ENCODE measurements around the gene HMOX2. TPM values are rescaled to one million over a fixed set of nuclear protein-coding genes. Genes with fewer than 3 reads are reported as not detected.
A peak's percentile ranks its signal among the peaks of the same experiment; 100 is the strongest.

The HMOX2 gene
- total RNA-seq, 4 donors from 2014 or later: 46.4 to 495 (median 55.7) TPM

GRCh38 chr16:4513086-4513860 lies 37.1 kb downstream of the HMOX2 start:
- no peak for DNase-seq

GRCh38 chr16:4513881-4514280 lies 37.7 kb downstream of the HMOX2 start:
- no peak overlapping the region for H3K4me3 ChIP-seq
- no peak for DNase-seq
- H3K27ac ChIP-seq: peak overlapping the region; percentile 52 to 72 (median 69)
- H3K4me1 ChIP-seq: peaks cover 18 to 43% (median 25%) of the 10 kb centered on the region in 4 donors
- in situ Hi-C loops (cut with MboI; ENCODE audit: low pct_ligation_motif_present in 1 of 4, low pct_unique_long_range_greater_than_20kb in 1 of 4, low sequenced_read_pairs in 3 of 4): no loop called here
- WGBS, 2 donors (ENCODE audit: low coverage in 1 of 2): 95% methylated on average over 7 of the region's 7 CpGs; no CpG with 5 or more reads in 1 of the 2 donors
- TF ChIP-seq POLR2A (IDR thresholded peaks at IDR 0.05): no peak
- no peak for TF ChIP-seq POLR2AphosphoS5 (IDR thresholded peaks at IDR 0.05)
- no peak for TF ChIP-seq CTCF (IDR thresholded peaks at IDR 0.05)
- no peak for TF ChIP-seq EP300 (IDR thresholded peaks at IDR 0.05; ENCODE audit: low read depth)
- no peaks in the 10 kb centered on the region for H3K9me3 ChIP-seq
- intact Hi-C loops (cut with DNase I; ENCODE audit: low total_unique reads): no loop called here
- no peaks in the 10 kb centered on the region for H3K27me3 ChIP-seq
- H3K36me3 ChIP-seq: peaks cover 0 to 12% (median 2%) of the 10 kb centered on the region in 4 donors

More at GRCh38 chr16:4513086-4513860, 37.1 kb downstream of the HMOX2 start:
- in situ Hi-C loops (cut with MboI; ENCODE audit: low pct_ligation_motif_present in 1 of 4, low pct_unique_long_range_greater_than_20kb in 1 of 4, low sequenced_read_pairs in 3 of 4): no loop called here
- peak overlapping the region in 1 of 4 donors; percentile 72 for H3K27ac ChIP-seq
- WGBS, 2 donors (ENCODE audit: low coverage in 1 of 2): 91% methylated on average over 13 of the region's 19 CpGs; no CpG with 5 or more reads in 1 of the 2 donors
- no peaks in the 10 kb centered on the region for H3K9me3 ChIP-seq
- no peaks in the 10 kb centered on the region for H3K27me3 ChIP-seq
- H3K36me3 ChIP-seq: peaks cover 0 to 18% (median 6%) of the 10 kb centered on the region in 4 donors
- H3K4me3 ChIP-seq: no peak overlapping the region
- intact Hi-C loops (cut with DNase I; ENCODE audit: low total_unique reads): no loop called here
- H3K4me1 ChIP-seq: peaks cover 18 to 43% (median 25%) of the 10 kb centered on the region in 4 donors
- TF ChIP-seq CTCF (IDR thresholded peaks at IDR 0.05) (no peak), POLR2A (IDR thresholded peaks at IDR 0.05) (no peak), EP300 (IDR thresholded peaks at IDR 0.05; ENCODE audit: low read depth) (no peak), POLR2AphosphoS5 (IDR thresholded peaks at IDR 0.05) (no peak)

GRCh38 chr16:4514606-4515005 lies 38.4 kb downstream of the HMOX2 start:
- in situ Hi-C loops (cut with MboI; ENCODE audit: low pct_ligation_motif_present in 1 of 4, low pct_unique_long_range_greater_than_20kb in 1 of 4, low sequenced_read_pairs in 3 of 4): no loop called here
- Histone ChIP-seq H3K36me3 (peaks cover 0 to 5% (median 2%) of the 10 kb centered on the region in 4 donors), H3K4me3 (no peak overlapping the region), H3K4me1 (peaks cover 18 to 43% (median 25%) of the 10 kb centered on the region in 4 donors), H3K27ac (peak overlapping the region; percentile 52 to 72 (median 69)), H3K27me3 (no peaks in the 10 kb centered on the region), H3K9me3 (no peaks in the 10 kb centered on the region)
- DNase-seq: no peak
- intact Hi-C loops (cut with DNase I; ENCODE audit: low total_unique reads): no loop called here
- TF ChIP-seq POLR2AphosphoS5 (IDR thresholded peaks at IDR 0.05) (no peak), CTCF (IDR thresholded peaks at IDR 0.05) (no peak), POLR2A (IDR thresholded peaks at IDR 0.05) (no peak), EP300 (IDR thresholded peaks at IDR 0.05; ENCODE audit: low read depth) (no peak)
- 69% methylated on average over 7 of the region's 7 CpGs; no CpG with 5 or more reads in 1 of the 2 donors for WGBS, 2 donors (ENCODE audit: low coverage in 1 of 2)

- H3K36me3 ChIP-seq: peaks cover 0 to 4% (median 0%) of the 10 kb centered on the region in 4 donors
- H3K27me3 ChIP-seq: no peaks in the 10 kb centered on the region
- no peak for DNase-seq
- no peaks in the 10 kb centered on the region for H3K9me3 ChIP-seq
- WGBS, 2 donors (ENCODE audit: low coverage in 1 of 2): 19 to 42% methylated on average over 2 to 5 of the region's 5 CpGs
- no peak for TF ChIP-seq EP300 (IDR thresholded peaks at IDR 0.05; ENCODE audit: low read depth)
- peaks cover 18 to 42% (median 24%) of the 10 kb centered on the region in 4 donors for H3K4me1 ChIP-seq
- in situ Hi-C loops (cut with MboI; ENCODE audit: low pct_ligation_motif_present in 1 of 4, low pct_unique_long_range_greater_than_20kb in 1 of 4, low sequenced_read_pairs in 3 of 4) (no loop called here), intact Hi-C loops (cut with DNase I; ENCODE audit: low total_unique reads) (no loop called here)
- no peak overlapping the region for H3K4me3 ChIP-seq
- H3K27ac ChIP-seq: peak overlapping the region; percentile 52 to 72 (median 69)
These were observed 39.5 kb downstream of the HMOX2 start for GRCh38 chr16:4515611-4516233.

All from transverse colon (tissue), 4 donors.